H1 (cell line): ENCODE results near the gene TROAP. TPM values are rescaled to one million over a fixed set of nuclear protein-coding genes. Genes with fewer than 3 reads are reported as not detected.
"Not testable (repeated sequence)": the region's sequence is repeated elsewhere in the genome, so short reads cannot be mapped to it uniquely, and the experiment has no call there.

ENCODE experiments used
- CTCF ChIA-PET: fragments of 300-600 bp; sonication (Branson Sonifier 250); formaldehyde crosslinking; loops from one replicate; lab custom pipeline; 2021; ENCODE audit not compliant: partially characterized antibody; lab: Charles Lee
- POLR2A ChIA-PET: fragments of 300-600 bp; sonication (Branson Sonifier 250); formaldehyde crosslinking; loops from one replicate; lab custom pipeline; 2021; ENCODE audit warnings: inconsistent platforms; ENCODE audit not compliant: partially characterized antibody; lab: Charles Lee
- DNase-seq, 2 experiments: peaks; one replicate each; pipeline versions ENCODE4 v3.0.0 to v3.0.0-alpha.2; 2010 to 2022; ENCODE audit warnings: low spot score in 2 of 2, low read depth in 1 of 2, mixed read lengths in 1 of 2
- FAIRE-seq: peaks from 2 replicates; lab custom pipeline; 2011; peaks lifted over from hg19 to GRCh38; lab: Jason Lieb, UNC
- H2AFZ ChIP-seq: 2 replicates; pipeline ENCODE4 v1.8.1; 2012; ENCODE audit warnings: low read length, inconsistent platforms
- H2AK5ac ChIP-seq: 2 replicates; pipeline ENCODE4 v1.6.1; 2013; ENCODE audit warnings: low read depth, low read length
- H2BK120ac ChIP-seq: replicated peaks from 2 replicates; pipeline ENCODE3; 2013; ENCODE audit warnings: low read depth, low read length, inconsistent platforms
- H2BK12ac ChIP-seq: 2 replicates; pipeline ENCODE4 v1.6.1; 2013; ENCODE audit warnings: low read depth, low read length
- H2BK15ac ChIP-seq: 2 replicates; pipeline ENCODE4 v1.6.1; 2013; ENCODE audit warnings: low read length
- H2BK20ac ChIP-seq: 2 replicates; pipeline ENCODE4 v1.6.1; 2013; ENCODE audit warnings: low read length
- H2BK5ac ChIP-seq: 2 replicates; pipeline ENCODE4 v1.6.1; 2013; ENCODE audit warnings: low read depth, low read length
- H3K14ac ChIP-seq: 2 replicates; pipeline ENCODE4 v1.6.1; 2013; ENCODE audit warnings: inconsistent platforms; ENCODE audit not compliant: insufficient read length
- H3K18ac ChIP-seq: 2 replicates; pipeline ENCODE4 v1.6.1; 2013; ENCODE audit warnings: low read length; ENCODE audit errors: extremely low read depth
- H3K23ac ChIP-seq: 2 replicates; pipeline ENCODE4 v1.6.1; 2013; ENCODE audit warnings: inconsistent platforms; ENCODE audit not compliant: insufficient read length
- H3K23me2 ChIP-seq: 2 replicates; pipeline ENCODE4 v1.6.1; 2013; ENCODE audit warnings: low read depth, low read length
- H3K27ac ChIP-seq: 2 replicates; pipeline ENCODE4 v1.6.1; 2011; ENCODE audit warnings: low read depth, low read length, inconsistent platforms
- H3K27me3 ChIP-seq, 4 experiments: replicated peaks in 1 of 4; 1 replicate in 1 of 4; 2 replicates in 3 of 4; pipeline versions ENCODE4 v1.6.1 to v1.8.1; 2011 to 2013; ENCODE audit warnings: low read length in 3 of 4, mild to moderate bottlenecking in 3 of 4, inconsistent platforms in 2 of 4, mixed read lengths in 2 of 4, moderate library complexity in 1 of 4; ENCODE audit not compliant: control insufficient read depth in 3 of 4, insufficient read depth in 3 of 4; ENCODE audit errors: extremely low read depth in 1 of 4
- H3K36me3 ChIP-seq, 4 experiments: 2 replicates each; pipeline versions ENCODE4 v1.6.1 to v1.8.1; 2011 to 2013; ENCODE audit warnings: mild to moderate bottlenecking in 4 of 4, low read length in 3 of 4, moderate library complexity in 2 of 4, control low read depth in 1 of 4, inconsistent platforms in 1 of 4; ENCODE audit not compliant: insufficient read depth in 4 of 4, control insufficient read depth in 2 of 4
- H3K4ac ChIP-seq: replicated peaks from 2 replicates; pipeline ENCODE3; 2013; ENCODE audit warnings: low read length, low read depth, mixed read lengths, inconsistent platforms; ENCODE audit not compliant: insufficient read length
- H3K4me1 ChIP-seq, 4 experiments: replicated peaks in 1 of 4; 1 replicate in 1 of 4; 2 replicates in 3 of 4; pipeline versions ENCODE4 v1.6.1 to v1.8.1; 2011 to 2013; ENCODE audit warnings: low read length in 3 of 4, inconsistent platforms in 2 of 4, mixed read lengths in 1 of 4; ENCODE audit not compliant: insufficient read depth in 4 of 4, control insufficient read depth in 3 of 4
- H3K4me2 ChIP-seq, 2 experiments: 2 replicates each; pipeline versions ENCODE4 v1.6.1 to v1.8.1; 2011 to 2013; ENCODE audit warnings: low read depth in 2 of 2, low read length in 2 of 2, control low read depth in 1 of 2, inconsistent platforms in 1 of 2, mild to moderate bottlenecking in 1 of 2; ENCODE audit not compliant: insufficient read depth in 1 of 2
- H3K4me3 ChIP-seq, 4 experiments: fragments of 200-600, 300-600 bp in 1 of 4; sonication (generic), shearing (Covaris generic), sonication (Bioruptor Twin) in 1 of 4; 2 replicates each; pipeline versions ENCODE4 v1.5.1 to v1.8.1; 2011 to 2016; ENCODE audit warnings: low read length in 4 of 4, low read depth in 3 of 4, control low read depth in 2 of 4, inconsistent platforms in 2 of 4, mild to moderate bottlenecking in 2 of 4, mixed read lengths in 1 of 4, moderate library complexity in 1 of 4; ENCODE audit not compliant: insufficient read depth in 2 of 4; ENCODE audit errors: extremely low read depth in 1 of 4
- H3K56ac ChIP-seq: replicated peaks from 2 replicates; pipeline ENCODE3; 2013; ENCODE audit warnings: low read depth, mild to moderate bottlenecking, mixed read lengths, low read length, inconsistent platforms; ENCODE audit not compliant: insufficient read length
- H3K79me1 ChIP-seq: 2 replicates; pipeline ENCODE4 v1.6.1; 2013; ENCODE audit warnings: low read depth, low read length, control low read depth
- H3K79me2 ChIP-seq, 2 experiments: 2 replicates each; pipeline versions ENCODE4 v1.6.1 to v1.8.1; 2012 to 2013; ENCODE audit warnings: low read length in 2 of 2, mild to moderate bottlenecking in 2 of 2, inconsistent platforms in 1 of 2; ENCODE audit not compliant: insufficient read depth in 2 of 2, control insufficient read depth in 1 of 2
- H3K9ac ChIP-seq, 4 experiments: replicated peaks in 1 of 4; 1 replicate in 1 of 4; 2 replicates in 3 of 4; pipeline versions ENCODE4 v1.6.1 to v1.8.1; 2011 to 2013; ENCODE audit warnings: low read depth in 3 of 4, low read length in 3 of 4, control low read depth in 2 of 4, mild to moderate bottlenecking in 2 of 4, moderate library complexity in 2 of 4, inconsistent platforms in 1 of 4; ENCODE audit errors: extremely low read depth in 1 of 4
- H3K9me3 ChIP-seq, 2 experiments: 2 replicates each; pipeline versions ENCODE4 v1.6.1 to v1.8.1; 2012 to 2013; ENCODE audit warnings: mild to moderate bottlenecking in 2 of 2, moderate library complexity in 2 of 2, control low read depth in 1 of 2, inconsistent platforms in 1 of 2, low read depth in 1 of 2, low read length in 1 of 2, mixed read lengths in 1 of 2; ENCODE audit not compliant: insufficient read depth in 2 of 2
- H4K20me1 ChIP-seq, 2 experiments: replicated peaks in 1 of 2; 2 replicates each; pipeline versions ENCODE3 to v1.8.1; 2011 to 2013; ENCODE audit warnings: inconsistent platforms in 2 of 2, low read length in 2 of 2, mild to moderate bottlenecking in 1 of 2; ENCODE audit not compliant: insufficient read depth in 2 of 2, control insufficient read depth in 1 of 2
- H4K5ac ChIP-seq: 2 replicates; pipeline ENCODE4 v1.6.1; 2013; ENCODE audit warnings: low read length, low read depth, mixed read lengths, inconsistent platforms; ENCODE audit not compliant: insufficient read length
- H4K8ac ChIP-seq: 2 replicates; pipeline ENCODE4 v1.8.0; 2013; ENCODE audit warnings: mild to moderate bottlenecking, moderate library complexity, low read length, inconsistent platforms; ENCODE audit not compliant: insufficient read depth; ENCODE audit errors: extremely low read depth
- H4K91ac ChIP-seq: replicated peaks from 2 replicates; pipeline ENCODE3; 2013; ENCODE audit warnings: low read length, mixed read lengths, inconsistent platforms; ENCODE audit not compliant: insufficient read length
- WGBS, 2 experiments: shearing (Covaris generic) in 1 of 2; methylation state at CpG; one replicate each; pipeline versions ENCODE4 v1.1.6 to v1.1.7; 2013 to 2015; ENCODE audit warnings: low lambda C conversion rate in 2 of 2, mixed read lengths in 2 of 2, inconsistent platforms in 1 of 2, low coverage in 1 of 2, missing lambda C conversion rate in 1 of 2; ENCODE audit not compliant: insufficient replicate concordance in 2 of 2, insufficient coverage in 1 of 2, insufficient read length in 1 of 2; ENCODE audit errors: extremely low coverage in 1 of 2, missing lambda C conversion rate in 1 of 2; 5-methylcytosine and 5-hydroxymethylcytosine counted together
- polyA plus RNA-seq, 7 experiments: library from polyadenylated mRNA; depleted of rRNA in 3 of 7; stranded (reverse) in 5 of 7; unstranded in 2 of 7; fragments of >200 nt in 5 of 7; fragments of 200-250 nt in 2 of 7; gene quantifications; 1 replicate in 5 of 7; 2 replicates in 1 of 7; 4 replicates in 1 of 7; pipeline versions ENCODE4 v1.2.1 to v1.2.3, GENCODE V29; 2011 to 2013; ENCODE audit warnings: missing spikeins in 2 of 7, mixed read lengths in 2 of 7
- total RNA-seq: library from RNA; stranded (reverse); fragmentation: NEBNext Ultra II Directional; extraction: Animal tissue kit (Norgen Biotek cat#: 25700); gene quantifications from 2 replicates; pipeline ENCODE4 v1.2.1, GENCODE V29; 2021

The TROAP gene
- total and polyA plus RNA-seq, 2 of the 8 experiments (the other 6 are each of a cell fraction or from before 2014, with no cell fraction given): 36.7 to 52.0 TPM

DNA sequence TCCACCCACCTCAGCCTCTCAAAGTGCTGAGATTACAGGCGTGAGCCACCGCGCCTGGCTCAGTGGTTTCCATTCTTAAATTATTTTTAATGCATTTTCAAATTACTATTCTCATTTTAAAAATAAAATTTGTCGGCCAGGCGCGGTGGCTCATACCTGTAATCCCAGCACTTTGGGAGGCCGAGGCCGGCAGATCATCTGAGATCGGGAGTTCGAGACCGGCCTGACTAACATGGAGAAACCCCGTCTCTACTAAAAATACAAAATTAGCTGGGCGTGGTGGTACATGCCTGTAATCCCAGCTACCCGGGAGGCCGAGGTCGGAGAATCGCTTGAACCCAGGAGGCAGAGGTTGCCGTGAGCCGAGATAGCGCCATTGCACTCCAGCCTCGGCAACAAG is 10.7 kb downstream of the TROAP start:
- H2BK120ac ChIP-seq, H2BK5ac ChIP-seq, H4K20me1 ChIP-seq, H2AK5ac ChIP-seq, H2BK15ac ChIP-seq, H3K4ac ChIP-seq, H3K79me1 ChIP-seq, H3K4me2 ChIP-seq, H2BK12ac ChIP-seq, H3K27ac ChIP-seq, H3K56ac ChIP-seq, H3K18ac ChIP-seq, H2BK20ac ChIP-seq, H4K91ac ChIP-seq, H3K79me2 ChIP-seq, H3K23me2 ChIP-seq, H3K4me3 ChIP-seq, H4K8ac ChIP-seq, H3K9me3 ChIP-seq, H3K23ac ChIP-seq, H2AFZ ChIP-seq, DNase-seq, H3K14ac ChIP-seq, H3K9ac ChIP-seq, FAIRE-seq, H4K5ac ChIP-seq: not testable (repeated sequence)
- Histone ChIP-seq H3K4me1 (peaks cover 0 to 17% (median 8%) of the 10 kb centered on the region in 4 experiments; a peak in 6 of 7 replicates), H3K27me3 (peaks cover 52 to 71% (median 64%) of the 10 kb centered on the region in 4 experiments), H3K36me3 (peaks cover 5 to 24% (median 13%) of the 10 kb centered on the region in 4 experiments; a peak in 7 of 8 replicates)
- 84% methylated on average over 21 of the region's 21 CpGs; no CpG with 5 or more reads in 1 of the 2 experiments for WGBS, 2 experiments
- CTCF ChIA-PET: interaction anchor here (0.7 to 12.7 kb wide), 6 partner anchors 9 to 240 kb away, joined by 3 to 276 read pairs (median 70); partner anchors contain the start of genes DNAJC22, PRPH and TROAP
- POLR2A ChIA-PET: interaction anchor here (1.1 to 6.2 kb wide), 4 partner anchors 9 to 40 kb away, joined by 3 to 37 read pairs (median 20); partner anchors contain the start of gene TROAP
